ENCODE measurements around the gene KCNAB2. TPM values are rescaled to one million over a fixed set of nuclear protein-coding genes. Genes with fewer than 3 reads are reported as not detected.

Gene KCNAB2
- total RNA-seq, 1 experiment from 2014 or later, result 4.7 TPM

- Mint-ChIP-seq H3K27ac (ENCODE audit: unreplicated experiment) (no peak overlapping the region), H3K4me1 (ENCODE audit: low read depth, unreplicated experiment) (no peaks in the 10 kb centered on the region), H3K27me3 (ENCODE audit: unreplicated experiment) (no peaks in the 10 kb centered on the region), H3K4me3 (ENCODE audit: low read depth, unreplicated experiment) (no peak overlapping the region), H3K9me3 (ENCODE audit: low read depth, unreplicated experiment) (no peaks in the 10 kb centered on the region), H3K36me3 (ENCODE audit: insufficient read depth, unreplicated experiment) (no peaks in the 10 kb centered on the region)
- BruUV-seq (replicated peaks), result no TSS peak
- no peak for DNase-seq
- no peak for TF ChIP-seq CTCF (IDR thresholded peaks at IDR 0.05; ENCODE audit: unreplicated experiment)
- CTCF ChIA-PET, result no interaction called here
- intact Hi-C loops (cut with micrococcal nuclease; ENCODE audit: unreplicated experiment), result no loop called here
These were observed 46.8 kb upstream of the KCNAB2 start for GRCh38 chr1:5998906-5999301.

GRCh38 chr1:5999711-6000443 lies 45.8 kb upstream of the KCNAB2 start:
- no peak for DNase-seq
- Mint-ChIP-seq H3K4me1 (ENCODE audit: low read depth, unreplicated experiment) (no peaks in the 10 kb centered on the region), H3K27ac (ENCODE audit: unreplicated experiment) (no peak overlapping the region), H3K9me3 (ENCODE audit: low read depth, unreplicated experiment) (no peaks in the 10 kb centered on the region), H3K4me3 (ENCODE audit: low read depth, unreplicated experiment) (no peak overlapping the region), H3K36me3 (ENCODE audit: insufficient read depth, unreplicated experiment) (no peaks in the 10 kb centered on the region), H3K27me3 (ENCODE audit: unreplicated experiment) (no peaks in the 10 kb centered on the region)
- intact Hi-C loops (cut with micrococcal nuclease; ENCODE audit: unreplicated experiment), result no loop called here
- no TSS peak for BruUV-seq (replicated peaks)
- TF ChIP-seq CTCF (IDR thresholded peaks at IDR 0.05; ENCODE audit: unreplicated experiment), result no peak
- CTCF ChIA-PET, result no interaction called here

- H3K9me3 Mint-ChIP-seq (ENCODE audit: low read depth, unreplicated experiment), result no peaks in the 10 kb centered on the region
- no peak overlapping the region for H3K27ac Mint-ChIP-seq (ENCODE audit: unreplicated experiment)
- CTCF ChIA-PET, result no interaction called here
- no peak for TF ChIP-seq CTCF (IDR thresholded peaks at IDR 0.05; ENCODE audit: unreplicated experiment)
- H3K4me1 Mint-ChIP-seq (ENCODE audit: low read depth, unreplicated experiment), result no peaks in the 10 kb centered on the region
- no peaks in the 10 kb centered on the region for H3K27me3 Mint-ChIP-seq (ENCODE audit: unreplicated experiment)
- H3K4me3 Mint-ChIP-seq (ENCODE audit: low read depth, unreplicated experiment), result no peak overlapping the region
- H3K36me3 Mint-ChIP-seq (ENCODE audit: insufficient read depth, unreplicated experiment), result no peaks in the 10 kb centered on the region
- no TSS peak for BruUV-seq (replicated peaks)
- intact Hi-C loops (cut with micrococcal nuclease; ENCODE audit: unreplicated experiment), result no loop called here
- DNase-seq, result no peak
These were observed 45.0 kb upstream of the KCNAB2 start for GRCh38 chr1:6000444-6001288.

- CTCF ChIA-PET, result no interaction called here
- Mint-ChIP-seq H3K27me3 (ENCODE audit: unreplicated experiment) (no peaks in the 10 kb centered on the region), H3K4me3 (ENCODE audit: low read depth, unreplicated experiment) (no peak overlapping the region), H3K4me1 (ENCODE audit: low read depth, unreplicated experiment) (no peaks in the 10 kb centered on the region), H3K9me3 (ENCODE audit: low read depth, unreplicated experiment) (no peaks in the 10 kb centered on the region), H3K36me3 (ENCODE audit: insufficient read depth, unreplicated experiment) (no peaks in the 10 kb centered on the region), H3K27ac (ENCODE audit: unreplicated experiment) (no peak overlapping the region)
- intact Hi-C loops (cut with micrococcal nuclease; ENCODE audit: unreplicated experiment), result no loop called here
- DNase-seq, result peak; percentile 40
- BruUV-seq (replicated peaks), result no TSS peak
- TF ChIP-seq CTCF (IDR thresholded peaks at IDR 0.05; ENCODE audit: unreplicated experiment), result no peak
These were observed 43.6 kb upstream of the KCNAB2 start for GRCh38 chr1:6001992-6002576.
